Activated CD8-positive, alpha-beta memory T cell treated with anti-CD3 and anti-CD28 coated beads, Interleukin-2, amount 50 U/mL, for 48 hours (primary cell): Measurements from ENCODE around the gene CYS1.
"Not testable (repeated sequence)": the region's sequence is repeated elsewhere in the genome, so short reads cannot be mapped to it uniquely, and the experiment has no call there.

Experiments used
- DNase-seq: peaks from one replicate; pipeline ENCODE4 v3.0.0-alpha.2; 2020

The CYS1 gene

DNA sequence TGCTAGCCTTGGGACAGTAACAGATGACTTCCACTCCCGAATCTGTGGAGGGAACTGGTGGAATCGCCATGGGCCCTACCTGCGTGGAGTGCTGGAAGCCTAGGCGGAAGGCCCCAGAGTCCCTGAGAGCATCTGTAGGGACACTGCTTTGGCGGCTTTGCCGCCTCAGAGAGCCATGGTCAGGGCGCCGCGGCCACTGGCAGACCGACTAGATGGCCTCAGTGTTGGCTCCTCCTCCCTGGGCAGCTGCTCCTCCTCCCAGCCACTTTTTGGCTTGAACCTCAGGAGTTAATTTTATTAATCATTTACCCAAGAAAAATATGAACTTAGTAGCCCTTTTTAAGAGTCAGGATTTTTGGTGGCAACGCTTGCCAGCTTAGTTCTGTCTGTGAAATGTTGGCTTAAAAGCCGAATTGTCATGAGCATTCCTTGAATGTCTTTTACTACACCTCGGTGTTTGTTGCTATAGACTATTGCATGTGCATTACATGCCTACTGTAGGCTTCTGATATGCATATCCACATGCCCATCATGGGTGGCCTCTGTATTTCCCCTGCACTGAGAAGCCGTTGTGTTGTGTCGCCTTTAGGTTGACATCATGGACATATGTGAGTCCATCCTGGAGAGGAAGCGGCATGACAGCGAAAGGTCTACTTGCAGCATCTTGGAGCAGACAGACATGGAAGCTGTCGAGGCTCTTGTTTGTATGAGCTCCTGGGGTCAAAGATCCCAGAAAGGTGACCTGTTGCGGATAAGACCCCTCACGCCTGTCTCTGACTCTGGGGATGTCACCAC is 34.5 kb downstream of the CYS1 start:
- DNase-seq: no peak

DNA sequence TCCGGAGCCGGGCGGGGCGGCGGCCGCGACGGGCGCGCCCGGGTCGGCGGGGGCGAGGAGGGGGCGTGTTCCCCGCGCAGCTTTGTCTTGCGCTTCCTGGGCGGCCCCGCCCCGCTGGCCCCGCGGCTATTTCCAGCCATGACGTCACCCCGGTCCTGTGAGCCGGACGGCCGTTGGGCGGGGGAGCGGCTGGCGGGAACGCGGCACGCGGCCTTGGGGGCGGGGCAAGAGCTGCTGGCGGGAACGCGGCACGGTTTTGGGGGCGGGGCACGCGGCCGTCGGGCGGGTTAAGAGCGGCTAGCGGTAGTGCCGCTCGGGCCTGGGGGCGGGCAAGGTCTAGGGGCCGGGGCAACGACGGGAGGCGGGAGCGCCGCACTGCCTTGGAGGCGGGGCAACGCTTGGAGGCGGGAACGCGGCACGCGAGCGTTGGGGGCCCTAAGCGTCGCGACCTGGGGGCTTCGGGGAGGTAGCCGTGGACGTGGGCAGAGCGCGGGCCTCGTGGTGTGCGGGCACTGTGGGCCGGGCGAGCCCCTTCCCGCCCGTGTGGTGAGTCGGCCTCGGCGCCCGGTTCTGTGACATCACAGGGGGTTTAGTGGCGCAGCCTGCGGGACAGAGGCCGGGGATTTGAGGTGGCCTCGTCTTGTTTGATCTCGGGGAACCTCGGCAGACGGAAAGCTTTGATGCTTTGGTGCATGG is 36.2 kb downstream of the CYS1 start:
- DNase-seq: peak; percentile 97

GRCh38 chr2:10043256-10043905 is 36.8 kb downstream of the CYS1 start, which contains the start of gene KLF11:
Gene KLF11, plus strand, starts transcription at chr2:10043550. Its CDS starts 167 bp downstream, at chr2:10043717.
- DNase-seq: peak; percentile 81

DNA sequence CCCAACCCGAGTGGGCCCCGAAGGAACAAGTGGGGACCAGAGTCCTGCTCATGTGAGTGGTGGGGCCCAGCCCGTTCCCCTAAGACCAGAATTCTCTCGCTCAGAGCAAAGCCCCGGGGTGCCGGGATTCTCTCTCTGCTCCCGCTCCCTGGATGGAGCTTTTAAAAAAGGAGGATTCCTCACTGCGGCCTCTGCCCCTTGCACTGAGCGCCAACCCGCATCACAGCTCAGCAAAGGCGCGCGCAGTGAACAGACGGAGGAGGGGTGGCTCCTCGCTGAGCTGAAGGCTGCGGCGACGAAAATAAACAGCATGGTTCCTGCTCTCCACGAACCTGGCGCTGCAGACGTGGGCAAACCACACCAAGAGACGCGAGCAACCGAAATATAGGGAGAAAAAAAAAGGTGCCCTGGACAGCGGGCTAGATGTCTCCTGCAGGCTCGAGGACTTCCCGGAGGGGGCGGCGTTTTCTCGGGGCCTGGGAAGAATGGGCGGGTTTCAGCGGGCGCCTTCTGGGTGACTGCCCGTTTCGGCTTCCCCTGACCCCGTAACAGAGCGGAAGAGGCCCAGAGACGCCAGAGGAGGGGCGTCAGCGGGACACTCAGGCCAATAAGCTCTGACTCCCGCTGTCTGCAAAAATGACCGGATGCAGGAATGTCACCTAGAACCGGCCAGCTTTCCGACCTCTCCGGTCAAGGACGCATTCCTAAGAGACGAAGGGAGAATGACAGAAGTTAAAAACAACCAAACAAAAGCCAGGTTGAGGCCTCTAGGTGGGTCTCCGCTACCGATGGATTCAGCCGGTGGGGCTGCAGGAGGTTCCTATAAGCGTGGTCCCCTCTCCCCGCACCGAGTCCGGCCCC is 37.7 kb downstream of the CYS1 start:
- no peak for DNase-seq

DNA sequence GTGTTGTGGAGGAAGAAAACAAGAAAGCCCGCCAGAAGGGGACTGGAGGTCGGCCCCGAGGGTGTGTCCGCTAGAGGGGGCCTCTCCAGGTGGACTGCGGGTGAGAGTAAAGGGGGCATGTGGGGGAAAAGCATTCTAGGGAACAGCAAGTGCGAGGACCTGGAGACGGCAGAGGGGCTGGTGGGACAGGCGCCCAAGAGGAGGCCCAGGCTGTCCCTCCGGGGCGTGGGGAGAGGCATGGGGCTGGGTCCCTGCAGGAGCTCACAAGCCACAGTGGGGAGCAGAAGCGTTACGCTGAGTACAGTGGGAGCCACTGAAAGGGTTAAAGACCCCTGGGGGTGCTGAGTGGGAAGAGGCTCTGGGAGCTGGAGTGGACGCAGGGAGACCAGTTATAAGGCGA is 38.5 kb downstream of the CYS1 start:
- no peak for DNase-seq

DNA sequence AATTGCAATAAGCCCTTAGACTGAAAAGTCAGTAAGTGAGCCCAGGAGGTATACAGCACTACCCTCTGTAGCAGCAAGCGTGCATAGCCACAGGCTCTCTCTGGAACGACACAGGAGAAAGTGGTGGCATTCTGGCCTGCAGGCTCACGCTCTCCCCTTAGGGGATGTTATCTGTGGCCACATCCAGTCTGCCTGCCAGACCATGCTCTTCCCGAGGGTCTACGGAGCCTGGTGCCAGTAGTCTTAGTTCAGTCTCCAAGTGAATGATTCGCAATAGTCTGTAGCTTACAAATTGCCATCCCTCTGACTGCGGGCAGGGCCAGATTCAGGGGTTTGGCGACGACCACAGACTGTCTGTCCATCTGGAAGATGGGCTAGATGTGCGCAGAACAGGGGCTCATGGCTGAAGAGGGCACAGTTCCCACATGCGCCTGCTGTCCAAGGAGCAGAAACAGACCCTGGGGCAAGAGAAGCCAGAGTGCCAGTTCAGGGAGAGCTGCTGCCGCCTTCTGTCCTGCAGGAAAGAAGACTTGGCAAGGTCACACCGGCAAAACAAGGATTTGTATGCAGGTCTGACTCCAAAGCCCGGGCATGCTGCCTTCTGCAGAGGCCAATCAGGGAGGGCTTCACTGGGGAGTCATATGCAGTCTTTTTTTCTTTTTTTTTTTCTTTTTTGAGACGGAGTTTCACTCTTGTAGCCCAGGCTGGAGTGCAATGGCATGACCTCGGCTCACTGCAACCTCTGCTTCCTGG is 40.4 kb downstream of the CYS1 start:
- DNase-seq: no peak

GRCh38 chr2:10038716-10039115 is 41.5 kb downstream of the CYS1 start:
- DNase-seq: no peak

GRCh38 chr2:10038123-10038522 is 42.1 kb downstream of the CYS1 start:
- no peak for DNase-seq

GRCh38 chr2:10036095-10036884 is 43.9 kb downstream of the CYS1 start:
- DNase-seq: no peak

GRCh38 chr2:10035633-10036032 is 44.6 kb downstream of the CYS1 start:
- no peak for DNase-seq

DNA sequence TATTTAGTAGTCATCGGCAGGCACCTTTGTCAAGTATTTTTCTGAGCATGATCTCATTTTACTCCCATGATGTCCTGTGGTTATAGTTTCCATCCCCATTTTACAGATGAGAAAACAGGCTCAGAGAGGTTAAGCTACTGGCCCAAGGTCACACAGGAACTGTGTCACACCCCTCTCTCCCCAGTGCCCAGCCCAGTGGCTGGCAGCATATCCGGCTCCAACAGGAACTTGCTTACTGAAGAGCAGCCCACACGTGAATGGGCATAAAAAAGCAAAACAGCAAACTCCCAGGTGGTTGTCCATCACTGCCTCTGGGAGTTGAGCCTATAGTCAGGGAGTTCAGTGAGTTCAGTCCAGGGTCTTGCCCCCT is 45.2 kb downstream of the CYS1 start:
- DNase-seq: no peak

DNA sequence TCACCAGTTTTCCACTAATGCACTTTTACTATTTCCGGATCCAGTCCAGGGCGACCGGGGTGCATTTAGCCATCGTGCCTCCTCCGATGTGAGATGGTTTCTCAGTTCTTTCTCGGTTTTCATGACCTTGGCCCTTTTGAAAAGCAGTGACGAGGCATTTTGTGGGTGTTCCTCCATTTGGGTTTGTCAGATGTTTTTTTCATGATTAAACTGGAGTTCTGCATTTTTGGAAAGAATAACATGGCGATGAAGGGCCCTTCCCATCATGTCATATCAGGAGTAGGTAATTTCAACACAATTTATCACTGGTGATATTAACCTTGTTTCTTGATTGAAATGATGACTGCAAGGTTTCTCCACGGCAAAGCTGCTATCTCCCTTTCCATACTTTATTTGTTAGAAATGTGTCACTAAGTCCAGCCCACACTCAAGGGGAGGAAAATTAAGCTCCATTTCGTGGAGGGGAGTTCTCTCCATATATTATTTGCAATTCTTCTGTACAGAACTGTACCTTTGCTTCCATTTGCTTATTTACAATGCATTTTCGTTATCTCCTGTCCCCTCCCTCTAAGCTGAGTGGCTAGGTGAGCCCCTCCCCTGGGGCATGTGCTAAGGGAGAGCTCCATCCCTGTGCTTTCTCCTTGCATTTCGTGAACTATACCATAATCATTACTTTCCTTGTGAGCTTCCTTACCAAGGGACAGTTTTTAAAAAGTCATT is 45.7 kb downstream of the CYS1 start:
- no peak for DNase-seq

DNA sequence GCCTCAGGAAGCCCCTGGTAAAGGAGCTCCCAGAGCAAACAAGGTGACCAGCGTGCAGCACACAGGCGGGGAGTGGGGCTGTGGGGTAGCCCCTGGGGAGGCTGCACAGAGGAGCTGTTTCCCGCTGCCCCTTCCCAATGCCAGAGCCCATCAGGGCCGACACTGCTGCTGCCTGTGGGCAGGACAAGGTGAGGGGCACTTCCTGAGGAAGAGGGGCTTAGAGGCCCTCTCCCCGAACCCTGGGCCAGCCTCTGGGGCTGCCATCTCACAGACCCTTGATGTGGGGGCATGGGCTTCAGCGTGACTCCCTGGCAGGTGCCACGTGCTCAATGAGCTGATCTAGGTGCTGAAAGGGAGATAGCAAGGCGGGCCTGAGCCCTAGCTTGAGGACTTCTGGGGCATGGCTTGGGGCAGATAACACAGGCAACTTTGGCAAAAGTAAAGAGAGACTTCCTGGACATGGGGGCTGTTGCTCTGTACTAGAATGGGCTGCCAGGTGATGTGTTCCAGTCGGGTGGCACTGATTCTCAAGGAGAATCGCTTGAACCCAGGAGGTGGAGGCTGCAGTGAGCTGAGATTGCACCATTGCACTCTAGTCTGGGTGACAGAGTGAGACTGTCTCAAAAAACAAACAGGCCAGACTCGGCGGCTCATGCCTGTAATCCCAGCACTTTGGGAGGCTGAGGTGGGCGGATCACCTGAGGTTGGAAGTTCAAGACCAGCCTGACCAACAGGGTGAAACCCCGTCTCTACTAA is 46.8 kb downstream of the CYS1 start:
- no peak for DNase-seq

DNA sequence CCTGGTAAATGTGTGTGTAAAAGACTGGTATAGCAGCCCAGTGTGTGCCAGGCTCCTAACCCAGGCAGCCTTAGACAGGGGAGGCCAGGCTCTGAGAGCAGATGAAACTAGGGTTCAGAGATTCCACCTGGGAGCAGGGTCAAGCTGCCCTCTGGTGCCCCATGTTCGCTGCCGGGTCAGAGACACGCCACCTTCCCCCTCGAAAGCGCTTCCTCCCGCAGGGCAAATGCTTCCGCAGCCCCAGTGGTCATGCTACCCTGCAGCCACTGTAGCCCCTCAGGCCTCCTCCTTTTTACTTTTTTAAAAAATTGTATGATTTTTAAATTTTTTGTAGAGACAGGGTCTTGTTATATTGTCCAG is 47.5 kb downstream of the CYS1 start:
- no peak for DNase-seq

GRCh38 chr2:10031886-10032745 is 48.1 kb downstream of the CYS1 start:
- DNase-seq: no peak

DNA sequence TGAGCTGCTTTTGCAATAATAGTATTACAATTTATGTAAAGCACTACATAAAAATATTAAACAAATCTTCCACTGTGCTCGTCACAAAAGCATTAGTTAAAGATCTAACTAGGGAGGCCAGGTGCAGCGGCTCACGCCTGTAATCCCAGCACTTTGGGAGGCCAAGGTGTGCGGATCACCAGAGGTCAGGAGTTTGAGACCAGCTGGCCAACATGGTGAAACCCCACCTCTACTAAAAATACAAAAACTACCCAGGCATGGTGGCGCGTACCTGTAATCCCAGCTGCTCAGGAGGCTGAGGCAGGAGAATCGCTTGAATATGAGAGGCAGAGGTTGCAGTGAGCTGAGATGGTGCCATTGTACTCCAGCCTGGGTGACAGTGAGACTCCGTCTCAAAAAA is 49.4 kb downstream of the CYS1 start:
- DNase-seq: not testable (repeated sequence)

DNA sequence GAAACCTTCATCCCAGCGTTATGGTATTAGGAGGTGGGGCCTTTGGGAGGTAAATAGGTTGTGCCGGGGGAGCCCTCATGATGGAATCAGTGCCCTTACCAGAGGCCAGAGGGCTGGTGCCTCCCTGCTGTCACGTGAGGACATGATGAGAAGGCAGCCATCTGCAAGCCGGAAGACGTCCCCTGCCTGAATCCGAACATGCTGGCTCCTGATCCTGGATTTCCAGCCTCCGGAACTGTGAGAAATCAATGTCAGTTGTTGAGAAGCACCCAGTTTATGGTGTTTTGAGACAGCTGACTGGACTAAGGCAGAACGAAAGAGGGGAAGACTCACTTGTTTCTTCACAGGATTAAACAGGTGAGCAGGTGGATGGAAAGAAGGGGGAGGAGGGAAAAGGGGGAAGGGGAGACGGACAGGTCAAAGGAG is 49.9 kb downstream of the CYS1 start:
- DNase-seq: no peak

DNA sequence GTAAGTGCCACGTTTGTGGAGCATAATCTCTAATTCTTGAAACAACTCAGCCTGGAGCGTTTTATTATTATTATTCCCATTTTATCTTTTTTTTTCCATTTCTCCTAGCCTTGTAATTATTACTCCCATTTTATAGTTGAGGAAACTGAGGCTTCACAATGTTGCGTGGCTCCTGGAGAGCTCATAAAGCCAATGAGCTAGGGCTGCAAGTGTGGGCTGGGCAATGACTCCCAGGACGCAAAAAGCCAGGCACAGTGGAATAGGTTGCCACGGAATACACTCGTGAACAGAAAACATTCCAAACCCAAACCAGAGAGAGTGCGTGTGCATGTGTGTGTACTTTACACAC is 50.4 kb downstream of the CYS1 start:
- no peak for DNase-seq
